HG03066 (cell line): ENCODE data around the gene FAS.
"Not testable (repeated sequence)": the region's sequence is repeated elsewhere in the genome, so short reads cannot be mapped to it uniquely, and the experiment has no call there.

Experiments used
- ATAC-seq: cut with Tn5 transposase; IDR thresholded peaks from one replicate; pipeline ENCODE4 v1.9.1; 2021; ENCODE audit warnings: low read depth; ENCODE audit not compliant: unreplicated experiment

The FAS gene

GRCh38 chr10:88991161-88991898 lies 732 bp downstream of the FAS start:
- peak; percentile 36 for ATAC-seq

GRCh38 chr10:88991899-88992320 lies 1.3 kb downstream of the FAS start:
- ATAC-seq: no peak

GRCh38 chr10:88992921-88993524 lies 2.4 kb downstream of the FAS start:
- no peak for ATAC-seq

GRCh38 chr10:88994019-88994418 lies 3.4 kb downstream of the FAS start:
- ATAC-seq: no peak

GRCh38 chr10:88995156-88995876 lies 4.7 kb downstream of the FAS start:
- ATAC-seq: no peak

GRCh38 chr10:88996927-88997326 lies 6.3 kb downstream of the FAS start:
- peak; percentile 46 for ATAC-seq

GRCh38 chr10:88999625-89000024 lies 9.0 kb downstream of the FAS start:
- ATAC-seq: no peak

- no peak for ATAC-seq
Observed at GRCh38 chr10:89001024-89001728, 10.6 kb downstream of the FAS start.

- no peak for ATAC-seq
Observed at GRCh38 chr10:89001729-89002072, 11.1 kb downstream of the FAS start.

GRCh38 chr10:89002226-89002978 lies 11.8 kb downstream of the FAS start:
- no peak for ATAC-seq

GRCh38 chr10:89003344-89003743 lies 12.7 kb downstream of the FAS start:
- no peak for ATAC-seq

- no peak for ATAC-seq
Observed at GRCh38 chr10:89007129-89007893, 16.7 kb downstream of the FAS start.

GRCh38 chr10:89018700-89019346 lies 28.2 kb downstream of the FAS start:
- ATAC-seq: not testable (repeated sequence)

- no peak for ATAC-seq
Observed at GRCh38 chr10:89019569-89020327, 29.1 kb downstream of the FAS start.

GRCh38 chr10:89021526-89021925 lies 30.9 kb downstream of the FAS start:
- ATAC-seq: not testable (repeated sequence)

GRCh38 chr10:89022734-89023133 lies 32.1 kb downstream of the FAS start:
- no peak for ATAC-seq

- ATAC-seq: no peak
Observed at GRCh38 chr10:89025453-89025852, 34.9 kb downstream of the FAS start.

- no peak for ATAC-seq
Observed at GRCh38 chr10:89029181-89029580, 38.6 kb downstream of the FAS start.
